ENCODE measurements around the gene MATN1. TPM values are rescaled to one million over a fixed set of nuclear protein-coding genes. Genes with fewer than 3 reads are reported as not detected.

MATN1 gene
- total RNA-seq, 6 donors from 2014 or later = 0.15 TPM; not detected in 5

GRCh38 chr1:30760596-30761324 lies 37.4 kb upstream of the MATN1 start:
- DNase-seq (no peak), ATAC-seq (ENCODE audit: low FRiP score in 2 of 2) (no peak)
- Histone ChIP-seq H3K4me1 (peaks cover 5 to 34% (median 19%) of the 10 kb centered on the region in 4 donors), H3K4me3 (no peak overlapping the region), H3K36me3 (no peaks in the 10 kb centered on the region), H3K27me3 (no peaks in the 10 kb centered on the region), H3K9me3 (no peaks in the 10 kb centered on the region), H3K27ac (peak overlapping the region in 1 of 4 donors; percentile 35)
- TF ChIP-seq POLR2A (IDR thresholded peaks at IDR 0.05) (no peak), CTCF (IDR thresholded peaks at IDR 0.05) (no peak), EP300 (IDR thresholded peaks at IDR 0.05) (no peak), POLR2AphosphoS5 (IDR thresholded peaks at IDR 0.05) (no peak)
- 74 to 81% methylated on average over 18 of the region's 18 CpGs for WGBS, 2 donors

GRCh38 chr1:30759718-30760281 lies 36.4 kb upstream of the MATN1 start:
- Histone ChIP-seq H3K4me3 (no peak overlapping the region), H3K27me3 (no peaks in the 10 kb centered on the region), H3K4me1 (peaks cover 5 to 34% (median 19%) of the 10 kb centered on the region in 4 donors), H3K9me3 (no peaks in the 10 kb centered on the region), H3K36me3 (no peaks in the 10 kb centered on the region), H3K27ac (no peak overlapping the region)
- WGBS, 2 donors = 72 to 83% methylated on average over 11 to 13 of the region's 13 CpGs
- TF ChIP-seq CTCF (IDR thresholded peaks at IDR 0.05) (no peak), POLR2AphosphoS5 (IDR thresholded peaks at IDR 0.05) (no peak), POLR2A (IDR thresholded peaks at IDR 0.05) (no peak), EP300 (IDR thresholded peaks at IDR 0.05) (no peak)
- no peak for ATAC-seq (ENCODE audit: low FRiP score in 2 of 2)
- no peak for DNase-seq

GRCh38 chr1:30758785-30759380 lies 35.5 kb upstream of the MATN1 start:
- TF ChIP-seq POLR2A (IDR thresholded peaks at IDR 0.05) (no peak), EP300 (IDR thresholded peaks at IDR 0.05) (no peak), CTCF (IDR thresholded peaks at IDR 0.05) (no peak)
- Histone ChIP-seq H3K4me3 (no peak overlapping the region), H3K36me3 (no peaks in the 10 kb centered on the region), H3K9me3 (no peaks in the 10 kb centered on the region), H3K27ac (peak overlapping the region in 2 of 4 donors; percentile 92 to 94), H3K27me3 (no peaks in the 10 kb centered on the region), H3K4me1 (peaks cover 5 to 38% (median 19%) of the 10 kb centered on the region in 4 donors)
- no peak for DNase-seq
- no peak for ATAC-seq (ENCODE audit: low FRiP score in 2 of 2)

- ATAC-seq (ENCODE audit: low FRiP score in 2 of 2) = no peak
- peak overlapping the region in 3 of 4 donors; percentile 49 to 58 (median 51) for H3K4me3 ChIP-seq
Observed at GRCh38 chr1:30758121-30758688, 34.8 kb upstream of the MATN1 start.

More at GRCh38 chr1:30758121-30758688, 34.8 kb upstream of the MATN1 start:
- no peaks in the 10 kb centered on the region for H3K9me3 ChIP-seq
- H3K4me1 ChIP-seq = peaks cover 5 to 40% (median 19%) of the 10 kb centered on the region in 4 donors
- H3K27ac ChIP-seq = peak overlapping the region; percentile 91 to 94 (median 92)
- no peak for DNase-seq
- no peaks in the 10 kb centered on the region for H3K27me3 ChIP-seq
- TF ChIP-seq POLR2A (IDR thresholded peaks at IDR 0.05) = no peak
- TF ChIP-seq EP300 (IDR thresholded peaks at IDR 0.05) = no peak
- no peak for TF ChIP-seq POLR2AphosphoS5 (IDR thresholded peaks at IDR 0.05)
- no peak for TF ChIP-seq CTCF (IDR thresholded peaks at IDR 0.05)
- H3K36me3 ChIP-seq = no peaks in the 10 kb centered on the region
- WGBS, 2 donors = 69 to 79% methylated on average over 7 of the region's 7 CpGs

Measured in upper lobe of left lung (tissue), 6 donors.